ENCODE results near the gene MIGA2. TPM values are rescaled to one million over a fixed set of nuclear protein-coding genes. Genes with fewer than 3 reads are reported as not detected.

The MIGA2 gene
- total RNA-seq, 1 donor from 2014 or later, result 23.8 TPM

DNA sequence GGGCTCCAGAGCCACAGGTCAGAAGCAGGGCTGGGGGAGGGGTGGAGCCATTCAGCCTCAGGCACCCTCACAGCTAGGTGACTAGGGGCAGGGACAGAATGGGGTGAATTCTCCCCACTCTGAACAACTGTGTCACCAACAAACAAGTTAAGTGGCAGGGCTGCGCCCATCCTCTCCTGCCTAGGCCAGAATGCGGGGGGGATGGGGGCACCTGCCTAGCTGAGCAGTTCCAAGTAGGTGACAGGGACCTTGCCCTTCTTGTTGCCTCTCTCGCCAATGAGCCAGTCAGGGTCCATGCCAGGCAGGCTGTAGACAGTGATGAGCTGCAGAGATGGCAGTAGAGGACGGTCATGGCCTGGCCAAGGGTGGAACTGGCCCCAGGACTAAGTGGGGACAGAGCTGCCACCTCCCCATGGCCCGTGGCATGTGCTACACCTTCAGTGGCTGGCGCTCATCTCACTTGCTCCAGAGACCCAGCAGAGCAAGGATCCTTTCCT lies 27.9 kb upstream of the MIGA2 start:
- H3K4me1 Mint-ChIP-seq (ENCODE audit: low read depth, unreplicated experiment), result peaks cover 2% of the 10 kb centered on the region

DNA sequence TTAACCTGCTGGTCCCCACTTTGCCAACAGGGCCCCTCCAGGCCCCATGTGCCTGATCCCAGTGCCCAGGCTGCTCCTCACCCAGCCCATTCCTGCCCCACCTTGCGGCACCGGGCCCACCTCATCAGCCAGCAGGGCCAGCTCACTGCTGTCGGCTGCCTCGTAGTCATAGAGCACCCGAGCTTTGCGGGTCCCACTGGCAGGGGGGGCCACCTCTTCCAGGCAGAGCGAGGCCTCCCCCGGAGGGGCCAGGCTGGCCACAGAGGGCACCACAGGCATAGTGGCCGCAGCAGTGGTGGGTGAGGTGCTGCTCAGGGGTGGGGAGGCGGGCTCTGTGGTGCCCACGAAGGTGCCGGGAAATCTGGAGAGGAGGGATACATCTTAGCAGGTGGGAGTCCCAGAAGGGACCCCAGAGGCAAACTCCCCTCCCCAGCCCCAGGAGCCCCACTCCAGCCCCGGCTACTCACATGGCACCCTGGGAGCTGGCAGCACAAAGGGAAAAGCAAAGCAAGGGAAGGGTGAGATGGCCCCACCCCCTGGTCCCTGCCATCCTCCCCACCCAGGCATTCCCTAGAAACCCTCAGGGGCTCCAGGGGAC lies 27.3 kb upstream of the MIGA2 start:
- TF ChIP-seq, protein P1, sequence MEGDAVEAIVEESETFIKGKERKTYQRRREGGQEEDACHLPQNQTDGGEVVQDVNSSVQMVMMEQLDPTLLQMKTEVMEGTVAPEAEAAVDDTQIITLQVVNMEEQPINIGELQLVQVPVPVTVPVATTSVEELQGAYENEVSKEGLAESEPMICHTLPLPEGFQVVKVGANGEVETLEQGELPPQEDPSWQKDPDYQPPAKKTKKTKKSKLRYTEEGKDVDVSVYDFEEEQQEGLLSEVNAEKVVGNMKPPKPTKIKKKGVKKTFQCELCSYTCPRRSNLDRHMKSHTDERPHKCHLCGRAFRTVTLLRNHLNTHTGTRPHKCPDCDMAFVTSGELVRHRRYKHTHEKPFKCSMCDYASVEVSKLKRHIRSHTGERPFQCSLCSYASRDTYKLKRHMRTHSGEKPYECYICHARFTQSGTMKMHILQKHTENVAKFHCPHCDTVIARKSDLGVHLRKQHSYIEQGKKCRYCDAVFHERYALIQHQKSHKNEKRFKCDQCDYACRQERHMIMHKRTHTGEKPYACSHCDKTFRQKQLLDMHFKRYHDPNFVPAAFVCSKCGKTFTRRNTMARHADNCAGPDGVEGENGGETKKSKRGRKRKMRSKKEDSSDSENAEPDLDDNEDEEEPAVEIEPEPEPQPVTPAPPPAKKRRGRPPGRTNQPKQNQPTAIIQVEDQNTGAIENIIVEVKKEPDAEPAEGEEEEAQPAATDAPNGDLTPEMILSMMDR (IDR thresholded peaks at IDR 0.05; ENCODE audit: insufficient read depth, low read depth, low read length), result no peak
- TF ChIP-seq EZH2 (IDR thresholded peaks at IDR 0.05; ENCODE audit: insufficient read depth, low read length), result no peak
- Mint-ChIP-seq H3K9me3 (ENCODE audit: unreplicated experiment) (no peaks in the 10 kb centered on the region), H3K4me3 (ENCODE audit: unreplicated experiment) (no peak overlapping the region), H3K36me3 (ENCODE audit: low read depth, unreplicated experiment) (peaks cover 3% of the 10 kb centered on the region), H3K4me1 (ENCODE audit: low read depth, unreplicated experiment) (peaks cover 2% of the 10 kb centered on the region), H3K27me3 (ENCODE audit: low read depth, unreplicated experiment) (no peaks in the 10 kb centered on the region), H3K27ac (ENCODE audit: unreplicated experiment) (no peak overlapping the region)
- Histone ChIP-seq H3K36me3 (ENCODE audit: insufficient read depth, low read length) (peaks cover 5% of the 10 kb centered on the region), H3K4me2 (ENCODE audit: low read length) (no peak overlapping the region), H3K4me3 (ENCODE audit: insufficient read depth, low read depth, low read length) (no peak overlapping the region), H3K9ac (ENCODE audit: low read length) (no peak overlapping the region), H3K27ac (ENCODE audit: low read depth, low read length) (no peak overlapping the region), H3K4me1 (ENCODE audit: insufficient read depth, low read length) (no peaks in the 10 kb centered on the region), H4K20me1 (ENCODE audit: insufficient read depth, low read length) (peaks cover 12% of the 10 kb centered on the region), H3K79me2 (ENCODE audit: insufficient read depth, low read length) (no peaks in the 10 kb centered on the region), H3K9me3 (ENCODE audit: insufficient read depth, low read depth, low read length) (no peaks in the 10 kb centered on the region), H2AFZ (ENCODE audit: low read depth, low read length) (no peak overlapping the region), H3K27me3 (ENCODE audit: insufficient read depth, low read length) (no peaks in the 10 kb centered on the region)
- no peak for FAIRE-seq
- no peak for DNase-seq (ENCODE audit: low read depth)

More for the DNA sequence above, 27.9 kb upstream of the MIGA2 start:
- peaks cover 5% of the 10 kb centered on the region for H3K36me3 ChIP-seq (ENCODE audit: insufficient read depth, low read length)
- H2AFZ ChIP-seq (ENCODE audit: low read depth, low read length), result no peak overlapping the region
- no peak overlapping the region for H3K9ac ChIP-seq (ENCODE audit: low read length)
- H3K27ac Mint-ChIP-seq (ENCODE audit: unreplicated experiment), result no peak overlapping the region
- H3K27me3 ChIP-seq (ENCODE audit: insufficient read depth, low read length), result no peaks in the 10 kb centered on the region
- peaks cover 12% of the 10 kb centered on the region for H4K20me1 ChIP-seq (ENCODE audit: insufficient read depth, low read length)
- no peak for DNase-seq (ENCODE audit: low read depth)
- H3K4me3 Mint-ChIP-seq (ENCODE audit: unreplicated experiment), result no peak overlapping the region
- no peak overlapping the region for H3K27ac ChIP-seq (ENCODE audit: low read depth, low read length)
- no peaks in the 10 kb centered on the region for H3K9me3 Mint-ChIP-seq (ENCODE audit: unreplicated experiment)
- peaks cover 3% of the 10 kb centered on the region for H3K36me3 Mint-ChIP-seq (ENCODE audit: low read depth, unreplicated experiment)
- H3K4me2 ChIP-seq (ENCODE audit: low read length), result no peak overlapping the region
- H3K79me2 ChIP-seq (ENCODE audit: insufficient read depth, low read length), result no peaks in the 10 kb centered on the region
- no peak for FAIRE-seq
- no peak overlapping the region for H3K4me3 ChIP-seq (ENCODE audit: insufficient read depth, low read depth, low read length)
- TF ChIP-seq, protein P1 (IDR thresholded peaks at IDR 0.05; ENCODE audit: insufficient read depth, low read depth, low read length), result no peak
- no peak for TF ChIP-seq EZH2 (IDR thresholded peaks at IDR 0.05; ENCODE audit: insufficient read depth, low read length)
- H3K27me3 Mint-ChIP-seq (ENCODE audit: low read depth, unreplicated experiment), result no peaks in the 10 kb centered on the region
- no peaks in the 10 kb centered on the region for H3K9me3 ChIP-seq (ENCODE audit: insufficient read depth, low read depth, low read length)
- no peaks in the 10 kb centered on the region for H3K4me1 ChIP-seq (ENCODE audit: insufficient read depth, low read length)

DNA sequence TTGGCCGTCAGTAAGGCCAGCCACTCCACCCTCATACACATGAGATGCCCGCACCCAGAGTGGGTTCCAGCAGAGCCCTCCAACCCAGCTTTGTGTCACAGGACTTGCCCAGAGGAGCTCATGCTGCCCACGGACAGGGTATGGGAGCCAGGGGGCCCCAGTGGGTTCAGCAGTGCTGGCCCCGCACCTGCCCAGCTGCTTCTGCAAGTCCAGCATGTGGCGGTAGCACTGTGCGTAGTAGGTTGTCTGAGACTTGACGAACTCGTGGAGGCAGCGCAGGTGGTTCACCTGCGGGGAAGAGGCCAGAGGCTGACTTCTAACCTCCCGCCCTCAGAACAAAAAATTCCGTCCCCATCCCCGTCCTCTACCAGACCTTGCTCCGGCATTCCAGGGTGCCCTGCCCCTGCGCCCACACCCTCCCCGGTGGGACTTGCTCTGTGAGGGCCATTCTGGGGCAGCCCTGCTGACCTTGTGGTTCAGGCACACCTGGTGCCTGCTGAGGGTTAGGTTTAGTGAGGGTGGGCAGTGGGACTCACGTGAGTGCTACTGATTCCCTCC lies 26.8 kb upstream of the MIGA2 start:
- no peaks in the 10 kb centered on the region for H3K9me3 Mint-ChIP-seq (ENCODE audit: unreplicated experiment)
- H3K4me3 Mint-ChIP-seq (ENCODE audit: unreplicated experiment), result no peak overlapping the region
- DNase-seq (ENCODE audit: low read depth) (no peak), FAIRE-seq (no peak)
- no peak overlapping the region for H3K27ac Mint-ChIP-seq (ENCODE audit: unreplicated experiment)
- peaks cover 3% of the 10 kb centered on the region for H3K36me3 Mint-ChIP-seq (ENCODE audit: low read depth, unreplicated experiment)
- Histone ChIP-seq H4K20me1 (ENCODE audit: insufficient read depth, low read length) (peaks cover 12% of the 10 kb centered on the region), H2AFZ (ENCODE audit: low read depth, low read length) (no peak overlapping the region), H3K36me3 (ENCODE audit: insufficient read depth, low read length) (peaks cover 5% of the 10 kb centered on the region), H3K4me2 (ENCODE audit: low read length) (no peak overlapping the region), H3K9me3 (ENCODE audit: insufficient read depth, low read depth, low read length) (no peaks in the 10 kb centered on the region), H3K4me3 (ENCODE audit: insufficient read depth, low read depth, low read length) (no peak overlapping the region), H3K27me3 (ENCODE audit: insufficient read depth, low read length) (no peaks in the 10 kb centered on the region), H3K27ac (ENCODE audit: low read depth, low read length) (no peak overlapping the region), H3K9ac (ENCODE audit: low read length) (no peak overlapping the region), H3K4me1 (ENCODE audit: insufficient read depth, low read length) (no peaks in the 10 kb centered on the region), H3K79me2 (ENCODE audit: insufficient read depth, low read length) (no peaks in the 10 kb centered on the region)
- H3K27me3 Mint-ChIP-seq (ENCODE audit: low read depth, unreplicated experiment), result no peaks in the 10 kb centered on the region
- peaks cover 2% of the 10 kb centered on the region for H3K4me1 Mint-ChIP-seq (ENCODE audit: low read depth, unreplicated experiment)
- no peak for TF ChIP-seq EZH2 (IDR thresholded peaks at IDR 0.05; ENCODE audit: insufficient read depth, low read length)

Data from astrocyte (in vitro differentiated cells and primary cell).